Smooth muscle cell (in vitro differentiated cells): ENCODE results near the gene MED25. TPM values are rescaled to one million over a fixed set of nuclear protein-coding genes. Genes with fewer than 3 reads are reported as not detected.

ENCODE experiments used
- DNase-seq: peaks from one replicate; lab custom pipeline; 2025; ENCODE audit not compliant: unreplicated experiment; lab: John Stamatoyannopoulos, UW
- H2AFZ ChIP-seq: fragments of 200-600 bp; sonication (generic); 2 replicates; pipeline ENCODE4 v1.6.0; 2016; ENCODE audit warnings: antibody characterized with exemption, low read depth, mild to moderate bottlenecking
- H3F3A ChIP-seq: fragments of 200-600 bp; sonication (generic); 2 replicates; pipeline ENCODE4 v1.6.0; 2017; ENCODE audit warnings: antibody characterized with exemption, low read depth
- H3K27ac ChIP-seq: fragments of 200-600 bp; sonication (generic); 2 replicates; pipeline ENCODE4 v1.5.1; 2016; ENCODE audit warnings: low read depth, mild to moderate bottlenecking
- H3K27me3 ChIP-seq: fragments of 200-600 bp; sonication (generic); 2 replicates; pipeline ENCODE4 v1.6.1; 2016; ENCODE audit warnings: low read depth, mild to moderate bottlenecking
- H3K36me3 ChIP-seq: fragments of 200-600 bp; sonication (generic); 2 replicates; pipeline ENCODE4 v1.5.1; 2016; ENCODE audit warnings: low read depth
- H3K4me1 ChIP-seq: fragments of 200-600 bp; sonication (generic); 2 replicates; pipeline ENCODE4 v1.5.1; 2016; ENCODE audit warnings: low read depth
- H3K4me2 ChIP-seq: fragments of 200-600 bp; sonication (generic); 2 replicates; pipeline ENCODE4 v1.6.0; 2016; ENCODE audit warnings: mild to moderate bottlenecking
- H3K4me3 ChIP-seq: fragments of 200-600 bp; sonication (generic); 2 replicates; pipeline ENCODE4 v1.5.1; 2016; ENCODE audit warnings: mild to moderate bottlenecking
- H3K79me2 ChIP-seq: fragments of 200-600 bp; sonication (generic); 2 replicates; pipeline ENCODE4 v1.6.0; 2016; ENCODE audit warnings: low read depth, mild to moderate bottlenecking
- H3K9ac ChIP-seq: fragments of 200-600 bp; sonication (generic); 2 replicates; pipeline ENCODE4 v1.6.0; 2016; ENCODE audit warnings: low read depth
- H3K9me3 ChIP-seq: fragments of 200-600 bp; sonication (generic); replicated peaks from 2 replicates; pipeline ENCODE4 v1.5.1; 2016; ENCODE audit warnings: low read depth
- H4K20me1 ChIP-seq: fragments of 200-600 bp; sonication (generic); 2 replicates; pipeline ENCODE4 v1.6.0; 2016; ENCODE audit warnings: low read depth
- CTCF ChIP-seq: fragments of 200-600 bp; sonication (generic); IDR thresholded peaks from 2 replicates; pipeline ENCODE4 v1.5.1; 2017; ENCODE audit warnings: borderline replicate concordance, mild to moderate bottlenecking, antibody characterized with exemption; ENCODE audit not compliant: insufficient read depth, poor library complexity, severe bottlenecking
- WGBS: methylation state at CpG from one replicate; pipeline ENCODE4 v1.1.7; 2016; ENCODE audit warnings: low lambda C conversion rate; 5-methylcytosine and 5-hydroxymethylcytosine counted together
- polyA plus RNA-seq: library from polyadenylated mRNA; unstranded; fragments of >200 nt; fragmentation: Nextera tagmentation; extraction: Ambion mirVana; gene quantifications from 2 replicates; pipeline ENCODE4 v1.2.1, GENCODE V29; 2016
- total RNA-seq: library from RNA; depleted of rRNA; stranded (reverse); fragments of >200 nt; gene quantifications from 2 replicates; pipeline ENCODE4 v1.2.3, GENCODE V29; 2014

Gene MED25
- total and polyA plus RNA-seq, 2 experiments from 2014 or later: 20.4 to 34.1 TPM

DNA sequence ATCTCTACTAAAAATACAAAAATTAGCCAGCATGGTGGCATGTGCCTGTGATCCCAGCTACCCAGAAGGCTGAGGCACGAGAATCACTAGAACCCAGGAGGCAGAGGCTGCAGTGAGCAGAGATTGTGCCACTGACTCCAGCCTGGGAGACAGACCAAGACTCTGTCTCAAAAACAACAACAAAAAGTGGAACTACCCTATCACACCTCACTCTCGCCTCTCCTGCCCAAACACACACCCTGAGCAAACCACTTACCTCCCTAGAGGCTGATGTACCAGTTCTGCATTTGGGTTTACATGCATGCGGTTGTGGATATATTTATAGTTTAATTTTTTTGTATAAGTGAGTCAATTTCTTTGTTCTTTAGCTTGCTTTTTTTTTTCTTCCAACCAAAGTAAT is 25.2 kb downstream of the MED25 start:
- DNase-seq: no peak
- Histone ChIP-seq H3K9ac (no peak overlapping the region), H3K27ac (no peak overlapping the region), H2AFZ (no peak overlapping the region), H3K4me3 (no peak overlapping the region), H3K4me1 (no peaks in the 10 kb centered on the region), H3K27me3 (no peaks in the 10 kb centered on the region), H3K9me3 (no peaks in the 10 kb centered on the region), H3F3A (no peaks in the 10 kb centered on the region), H3K36me3 (peaks cover 8% of the 10 kb centered on the region), H4K20me1 (peaks cover 5% of the 10 kb centered on the region), H3K4me2 (no peak overlapping the region), H3K79me2 (no peaks in the 10 kb centered on the region)
- no peak for TF ChIP-seq CTCF
- over 99% methylated on average over 3 of the region's 3 CpGs for WGBS

GRCh38 chr19:49844138-49845095 is 26.3 kb downstream of the MED25 start:
- Histone ChIP-seq H4K20me1 (peaks cover 5% of the 10 kb centered on the region), H3K9me3 (no peaks in the 10 kb centered on the region), H3K79me2 (peaks cover 6% of the 10 kb centered on the region), H2AFZ (no peak overlapping the region), H3K4me2 (no peak overlapping the region), H3K36me3 (peaks cover 2% of the 10 kb centered on the region), H3F3A (peaks cover under 1% of the 10 kb centered on the region), H3K27ac (no peak overlapping the region), H3K27me3 (no peaks in the 10 kb centered on the region), H3K4me1 (no peaks in the 10 kb centered on the region), H3K9ac (no peak overlapping the region), H3K4me3 (no peak overlapping the region)
- WGBS: 91% methylated on average over 18 of the region's 18 CpGs
- no peak for TF ChIP-seq CTCF
- no peak for DNase-seq

DNA sequence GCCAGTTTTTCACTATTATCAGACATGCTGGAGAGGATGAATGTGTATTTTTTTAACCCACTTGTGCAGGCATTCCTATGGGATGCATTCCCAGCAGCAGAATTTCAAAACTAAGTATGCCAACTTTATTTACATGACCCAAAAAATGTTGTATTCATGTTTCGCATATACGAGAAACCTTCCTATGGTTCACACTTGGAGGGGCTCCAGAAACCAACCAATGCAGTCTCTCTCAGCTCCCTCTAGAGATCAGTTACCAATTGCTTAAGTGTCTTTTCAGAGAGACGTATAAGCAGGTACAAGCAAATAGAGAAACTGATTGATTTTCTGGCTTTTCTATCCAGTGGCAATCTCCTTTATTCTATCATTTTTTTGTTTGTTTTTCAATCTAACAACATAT is 27.3 kb downstream of the MED25 start:
- DNase-seq: no peak
- Histone ChIP-seq H3K4me2 (no peak overlapping the region), H2AFZ (no peak overlapping the region), H3K4me3 (no peak overlapping the region), H3K79me2 (peaks cover 15% of the 10 kb centered on the region), H3K27ac (no peak overlapping the region), H3K36me3 (no peaks in the 10 kb centered on the region), H3F3A (peaks cover 6% of the 10 kb centered on the region), H4K20me1 (peaks cover 5% of the 10 kb centered on the region), H3K27me3 (no peaks in the 10 kb centered on the region), H3K4me1 (no peaks in the 10 kb centered on the region), H3K9ac (no peak overlapping the region), H3K9me3 (no peaks in the 10 kb centered on the region)
- 85% methylated on average over 3 of the region's 3 CpGs for WGBS
- no peak for TF ChIP-seq CTCF
